IMR-90 (cell line): Measurements from ENCODE around the gene ITPR3. TPM values are rescaled to one million over a fixed set of nuclear protein-coding genes. Genes with fewer than 3 reads are reported as not detected.

Source experiments
- ATAC-seq: fragments of 200-7000 bp; cut with Tn5 transposase; 2 replicates; pipeline ENCODE4 v1.9.1; 2020; ENCODE audit warnings: low read depth, mild to moderate bottlenecking, moderate library complexity
- BruUV-seq: library from RNA; stranded (reverse); fragments of 400-500 nt; replicated peaks from 2 replicates; lab custom pipeline; 2021; lab: Mats Ljungman, UMichigan
- CTCF ChIA-PET: fragments of 300-600 bp; formaldehyde crosslinking; extraction: SDS; loops from one replicate; lab custom pipeline; 2021; ENCODE audit warnings: antibody characterized with exemption; lab: Yijun Ruan, JAX
- POLR2A ChIA-PET: fragments of 300-600 bp; sonication (Branson Sonifier 250); formaldehyde crosslinking; loops from one replicate; lab custom pipeline; 2022; ENCODE audit warnings: antibody characterized with exemption; ENCODE audit not compliant: unreplicated experiment; lab: Charles Lee
- DNase-seq: peaks from one replicate; pipeline ENCODE4 v3.0.0; 2013
- H2AFZ ChIP-seq: replicated peaks from 2 replicates; pipeline ENCODE3; 2013; ENCODE audit warnings: low read length, mild to moderate bottlenecking; ENCODE audit not compliant: poor library complexity
- H2AK5ac ChIP-seq: 2 replicates; pipeline ENCODE4 v1.6.1; 2013; ENCODE audit warnings: low read depth, low read length, inconsistent platforms
- H2AK9ac ChIP-seq: replicated peaks from 2 replicates; pipeline ENCODE3; 2013; ENCODE audit warnings: mild to moderate bottlenecking, low read depth, low read length, moderate library complexity; ENCODE audit not compliant: poor library complexity
- H2BK120ac ChIP-seq: 2 replicates; pipeline ENCODE4 v1.6.1; 2013; ENCODE audit warnings: low read depth, low read length, inconsistent platforms
- H2BK15ac ChIP-seq: 3 replicates; pipeline ENCODE4 v1.6.1; 2013; ENCODE audit warnings: low read depth, low read length, inconsistent platforms
- H2BK20ac ChIP-seq: 2 replicates; pipeline ENCODE4 v1.6.1; 2013; ENCODE audit warnings: low read depth, mild to moderate bottlenecking, inconsistent platforms, low read length, moderate library complexity
- H2BK5ac ChIP-seq: 2 replicates; pipeline ENCODE4 v1.6.1; 2013; ENCODE audit warnings: mild to moderate bottlenecking, low read depth, low read length, inconsistent platforms; ENCODE audit not compliant: poor library complexity, severe bottlenecking
- H3K14ac ChIP-seq: replicated peaks from 2 replicates; pipeline ENCODE4 v1.6.1; 2013; ENCODE audit warnings: low read depth, low read length, inconsistent platforms
- H3K18ac ChIP-seq: 2 replicates; pipeline ENCODE4 v1.6.1; 2013; ENCODE audit warnings: low read depth, low read length, control low read depth
- H3K23ac ChIP-seq: 2 replicates; pipeline ENCODE4 v1.6.1; 2013; ENCODE audit warnings: low read depth, low read length, inconsistent platforms
- H3K27ac ChIP-seq: 2 replicates; pipeline ENCODE4 v1.5.1; 2013; ENCODE audit warnings: mild to moderate bottlenecking, control low read depth, low read length; ENCODE audit not compliant: insufficient read depth
- H3K27me3 ChIP-seq: 2 replicates; pipeline ENCODE4 v1.6.1; 2013; ENCODE audit warnings: low read length; ENCODE audit not compliant: control insufficient read depth, insufficient read depth
- H3K36me3 ChIP-seq: 2 replicates; pipeline ENCODE4 v1.6.1; 2013; ENCODE audit warnings: low read length, mixed read lengths; ENCODE audit not compliant: control insufficient read depth, insufficient read depth
- H3K4ac ChIP-seq: 2 replicates; pipeline ENCODE4 v1.6.1; 2013; ENCODE audit warnings: low read depth, low read length, inconsistent platforms
- H3K4me1 ChIP-seq: 2 replicates; pipeline ENCODE4 v1.6.1; 2013; ENCODE audit warnings: low read length, mixed read lengths; ENCODE audit not compliant: control insufficient read depth, insufficient read depth
- H3K4me2 ChIP-seq: 2 replicates; pipeline ENCODE4 v1.6.1; 2013; ENCODE audit warnings: low read depth, mild to moderate bottlenecking, control low read depth, low read length, moderate library complexity
- H3K4me3 ChIP-seq: 2 replicates; pipeline ENCODE4 v1.5.1; 2013; ENCODE audit warnings: low read depth, mild to moderate bottlenecking, control low read depth, low read length, moderate library complexity; ENCODE audit not compliant: insufficient read depth
- H3K56ac ChIP-seq: 2 replicates; pipeline ENCODE4 v1.6.1; 2013; ENCODE audit warnings: low read length, inconsistent platforms; ENCODE audit not compliant: insufficient read depth; ENCODE audit errors: extremely low read depth
- H3K79me1 ChIP-seq, 2 experiments: 2 replicates each; pipeline ENCODE4 v1.6.1; 2013; ENCODE audit warnings: low read length in 2 of 2, inconsistent platforms in 1 of 2, low read depth in 1 of 2
- H3K9ac ChIP-seq: 2 replicates; pipeline ENCODE4 v1.6.1; 2013; ENCODE audit warnings: low read depth, low read length, control low read depth
- H3K9me1 ChIP-seq: 2 replicates; pipeline ENCODE4 v1.6.1; 2013; ENCODE audit warnings: low read length, inconsistent platforms; ENCODE audit not compliant: insufficient read depth
- H3K9me3 ChIP-seq: 2 replicates; pipeline ENCODE4 v1.6.1; 2013; ENCODE audit warnings: low read length; ENCODE audit not compliant: control insufficient read depth, insufficient read depth
- H4K20me1 ChIP-seq: 2 replicates; pipeline ENCODE4 v1.6.1; 2013; ENCODE audit warnings: low read length, inconsistent platforms; ENCODE audit not compliant: insufficient read depth
- H4K5ac ChIP-seq: 2 replicates; pipeline ENCODE4 v1.6.1; 2013; ENCODE audit warnings: mild to moderate bottlenecking, low read depth, low read length, control low read depth
- H4K8ac ChIP-seq, 2 experiments: 2 replicates each; pipeline ENCODE4 v1.6.1; 2013; ENCODE audit warnings: low read depth in 2 of 2, low read length in 2 of 2, control low read depth in 1 of 2, inconsistent platforms in 1 of 2
- H4K91ac ChIP-seq: 2 replicates; pipeline ENCODE4 v1.6.1; 2013; ENCODE audit warnings: low read depth, low read length, inconsistent platforms; ENCODE audit not compliant: insufficient read depth
- CEBPB ChIP-seq: IDR thresholded peaks from 2 replicates; pipeline ENCODE4 v1.6.1; 2012; ENCODE audit warnings: low read depth, low read length, improper control_type of control experiment
- MXI1 ChIP-seq: IDR thresholded peaks from 2 replicates; pipeline ENCODE4 v1.6.1; 2012; ENCODE audit warnings: low read depth, mild to moderate bottlenecking, low read length, moderate library complexity, borderline replicate concordance
- NFE2L2 ChIP-seq: fragments of 150-350 bp; IDR thresholded peaks from 2 replicates; pipeline ENCODE4 v1.6.1; 2016; ENCODE audit warnings: low read depth, mild to moderate bottlenecking, low read length
- WGBS, 2 experiments: methylation state at CpG; one replicate each; pipeline versions ENCODE4 v1.1.5 to v1.1.7; 2013; ENCODE audit warnings: missing lambda C conversion rate in 2 of 2; ENCODE audit not compliant: insufficient read length in 1 of 2; ENCODE audit errors: extremely low coverage in 2 of 2; 5-methylcytosine and 5-hydroxymethylcytosine counted together
- dilution Hi-C: fragments of 300-500 bp; cut with HindIII; formaldehyde crosslinking; loops from one replicate; pipeline ENCODE4 v1.14.3; 2018; ENCODE audit warnings: low sequenced_read_pairs; ENCODE audit not compliant: unreplicated experiment
- in situ Hi-C: fragments of 300-500 bp; cut with MboI; formaldehyde crosslinking; loops from 3 replicates; pipeline ENCODE4 v1.14.3; 2019; ENCODE audit warnings: low sequenced_read_pairs, inconsistent platforms, mixed read lengths
- intact Hi-C: fragments of 100-400 bp; cut with micrococcal nuclease; formaldehyde crosslinking; loops from 2 replicates; pipeline ENCODE4 v1.10.0; 2022
- polyA plus RNA-seq, 3 experiments: library from polyadenylated mRNA; depleted of rRNA; stranded (reverse); fragments of >200 nt; gene quantifications; 2 replicates each; pipeline ENCODE4 v1.2.3, GENCODE V29; 2012; ENCODE audit warnings: low replicate concordance in 1 of 3
- total RNA-seq: library from RNA; depleted of rRNA; stranded (reverse); fragments of >200 nt; gene quantifications from 2 replicates; pipeline ENCODE4 v1.2.3, GENCODE V29; 2012
- TF ChIP-seq, protein P1 (sequence below): conservative IDR thresholded peaks from 2 replicates; pipeline ENCODE4 v1.5.1; 2012; ENCODE audit warnings: mild to moderate bottlenecking, low read depth, low read length, improper control_type of control experiment

The ITPR3 gene
- total and polyA plus RNA-seq, 2 of the 4 experiments (the other 2 are of a cell fraction), result 1.6 to 3.7 TPM

DNA sequence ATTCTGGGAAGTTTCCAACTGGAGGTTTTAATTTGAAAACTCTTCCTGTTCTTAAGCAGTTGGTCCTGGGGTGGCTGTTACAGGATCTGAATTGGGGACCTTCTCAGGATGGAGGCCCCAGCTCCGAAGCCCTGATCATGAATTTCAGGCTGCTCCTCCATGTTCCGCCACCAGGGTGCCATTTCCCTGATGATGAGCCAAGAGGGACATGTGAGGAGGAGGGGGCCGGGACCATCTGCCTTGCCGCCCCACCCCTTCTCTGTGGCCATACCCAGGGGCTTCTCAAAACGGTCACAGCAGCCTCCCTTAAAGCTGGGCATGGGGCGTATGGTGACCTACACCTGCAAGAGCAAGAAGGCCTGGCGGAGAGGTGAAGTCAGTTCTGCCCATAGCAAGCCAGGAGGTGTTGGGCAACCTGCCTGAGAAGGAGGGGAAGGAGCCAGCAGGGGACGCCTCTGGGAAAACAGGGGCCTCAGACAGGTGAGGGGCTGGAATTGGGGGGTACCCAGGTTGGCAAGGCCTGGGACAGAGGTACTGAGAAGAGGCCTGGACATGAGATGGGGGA is 37.4 kb upstream of the ITPR3 start:
- Histone ChIP-seq H4K8ac (no peak overlapping the region), H2AK9ac (peak overlapping the region; percentile 23), H4K20me1 (no peaks in the 10 kb centered on the region), H2BK20ac (no peak overlapping the region), H2AK5ac (no peak overlapping the region), H3K18ac (no peak overlapping the region), H2BK5ac (no peak overlapping the region), H3K27ac (no peak overlapping the region), H3K4me2 (no peak overlapping the region), H3K79me1 (peaks cover under 1 to 14% of the 10 kb centered on the region in 2 experiments; a peak in 3 of 4 replicates), H4K5ac (no peak overlapping the region), H3K9me1 (peaks cover 2% of the 10 kb centered on the region; the same call in 1 of the 2 replicates), H4K91ac (no peak overlapping the region), H3K23ac (no peak overlapping the region), H2BK15ac (no peak overlapping the region), H3K4me1 (peaks cover 5% of the 10 kb centered on the region), H2BK120ac (no peak overlapping the region), H2AFZ (no peak overlapping the region), H3K9me3 (no peaks in the 10 kb centered on the region), H3K4ac (no peak overlapping the region), H3K14ac (no peak overlapping the region), H3K4me3 (no peak overlapping the region), H3K36me3 (no peaks in the 10 kb centered on the region), H3K56ac (no peak overlapping the region), H3K9ac (no peak overlapping the region), H3K27me3 (no peaks in the 10 kb centered on the region)
- DNase-seq (no peak), ATAC-seq (no peak)
- dilution Hi-C loops (no loop called here), intact Hi-C loops (no loop called here), in situ Hi-C loops (loop anchor here (10.0 kb wide), 2 partner anchors 181 to 571 kb away; no protein-coding TSS in a partner anchor)
- 26% methylated on average over 3 of the region's 8 CpGs; no CpG with 5 or more reads in 1 of the 2 experiments for WGBS, 2 experiments
- CTCF ChIA-PET, result interaction anchor here (0.6 kb wide), 1 partner anchor 73 kb away, joined by 3 read pairs; no protein-coding TSS in a partner anchor
- no TSS peak for BruUV-seq
- POLR2A ChIA-PET, result no interaction called here
- no peak for TF ChIP-seq MXI1
- no peak for TF ChIP-seq NFE2L2
- TF ChIP-seq, protein P1, sequence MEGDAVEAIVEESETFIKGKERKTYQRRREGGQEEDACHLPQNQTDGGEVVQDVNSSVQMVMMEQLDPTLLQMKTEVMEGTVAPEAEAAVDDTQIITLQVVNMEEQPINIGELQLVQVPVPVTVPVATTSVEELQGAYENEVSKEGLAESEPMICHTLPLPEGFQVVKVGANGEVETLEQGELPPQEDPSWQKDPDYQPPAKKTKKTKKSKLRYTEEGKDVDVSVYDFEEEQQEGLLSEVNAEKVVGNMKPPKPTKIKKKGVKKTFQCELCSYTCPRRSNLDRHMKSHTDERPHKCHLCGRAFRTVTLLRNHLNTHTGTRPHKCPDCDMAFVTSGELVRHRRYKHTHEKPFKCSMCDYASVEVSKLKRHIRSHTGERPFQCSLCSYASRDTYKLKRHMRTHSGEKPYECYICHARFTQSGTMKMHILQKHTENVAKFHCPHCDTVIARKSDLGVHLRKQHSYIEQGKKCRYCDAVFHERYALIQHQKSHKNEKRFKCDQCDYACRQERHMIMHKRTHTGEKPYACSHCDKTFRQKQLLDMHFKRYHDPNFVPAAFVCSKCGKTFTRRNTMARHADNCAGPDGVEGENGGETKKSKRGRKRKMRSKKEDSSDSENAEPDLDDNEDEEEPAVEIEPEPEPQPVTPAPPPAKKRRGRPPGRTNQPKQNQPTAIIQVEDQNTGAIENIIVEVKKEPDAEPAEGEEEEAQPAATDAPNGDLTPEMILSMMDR, result peak; percentile 32; the same call in 1 of the 2 replicates
- no peak for TF ChIP-seq CEBPB
